ENCODE data around the gene SEMA6A. TPM values are rescaled to one million over a fixed set of nuclear protein-coding genes. Genes with fewer than 3 reads are reported as not detected.

The SEMA6A gene
- total RNA-seq, 4 donors from 2014 or later: 76.7 to 231 (median 117) TPM

- H3K27ac ChIP-seq: no peak overlapping the region
- TF ChIP-seq EP300 (IDR thresholded peaks at IDR 0.05; ENCODE audit: low read depth): no peak
- no peak for TF ChIP-seq POLR2A (IDR thresholded peaks at IDR 0.05)
- TF ChIP-seq POLR2AphosphoS5 (IDR thresholded peaks at IDR 0.05): no peak
- TF ChIP-seq, protein P1, sequence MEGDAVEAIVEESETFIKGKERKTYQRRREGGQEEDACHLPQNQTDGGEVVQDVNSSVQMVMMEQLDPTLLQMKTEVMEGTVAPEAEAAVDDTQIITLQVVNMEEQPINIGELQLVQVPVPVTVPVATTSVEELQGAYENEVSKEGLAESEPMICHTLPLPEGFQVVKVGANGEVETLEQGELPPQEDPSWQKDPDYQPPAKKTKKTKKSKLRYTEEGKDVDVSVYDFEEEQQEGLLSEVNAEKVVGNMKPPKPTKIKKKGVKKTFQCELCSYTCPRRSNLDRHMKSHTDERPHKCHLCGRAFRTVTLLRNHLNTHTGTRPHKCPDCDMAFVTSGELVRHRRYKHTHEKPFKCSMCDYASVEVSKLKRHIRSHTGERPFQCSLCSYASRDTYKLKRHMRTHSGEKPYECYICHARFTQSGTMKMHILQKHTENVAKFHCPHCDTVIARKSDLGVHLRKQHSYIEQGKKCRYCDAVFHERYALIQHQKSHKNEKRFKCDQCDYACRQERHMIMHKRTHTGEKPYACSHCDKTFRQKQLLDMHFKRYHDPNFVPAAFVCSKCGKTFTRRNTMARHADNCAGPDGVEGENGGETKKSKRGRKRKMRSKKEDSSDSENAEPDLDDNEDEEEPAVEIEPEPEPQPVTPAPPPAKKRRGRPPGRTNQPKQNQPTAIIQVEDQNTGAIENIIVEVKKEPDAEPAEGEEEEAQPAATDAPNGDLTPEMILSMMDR (IDR thresholded peaks at IDR 0.05): no peak
- no peak for DNase-seq
- intact Hi-C loops (cut with DNase I; ENCODE audit: low total_unique reads): no loop called here
- no peak overlapping the region for H3K4me3 ChIP-seq
- peaks cover 0 to under 1% (median 0%) of the 10 kb centered on the region in 4 donors for H3K4me1 ChIP-seq
- H3K36me3 ChIP-seq: peaks cover 0 to 5% (median 0%) of the 10 kb centered on the region in 4 donors
- H3K27me3 ChIP-seq: no peaks in the 10 kb centered on the region
- WGBS, 2 donors (ENCODE audit: low coverage in 1 of 2): 80 to 92% methylated on average over 7 to 10 of the region's 10 CpGs
- in situ Hi-C loops (cut with MboI; ENCODE audit: low pct_ligation_motif_present in 1 of 4, low pct_unique_long_range_greater_than_20kb in 1 of 4, low sequenced_read_pairs in 3 of 4): no loop called here
- H3K9me3 ChIP-seq: no peaks in the 10 kb centered on the region
Measured at GRCh38 chr5:116401576-116401975, 173.0 kb downstream of the SEMA6A start.

DNA sequence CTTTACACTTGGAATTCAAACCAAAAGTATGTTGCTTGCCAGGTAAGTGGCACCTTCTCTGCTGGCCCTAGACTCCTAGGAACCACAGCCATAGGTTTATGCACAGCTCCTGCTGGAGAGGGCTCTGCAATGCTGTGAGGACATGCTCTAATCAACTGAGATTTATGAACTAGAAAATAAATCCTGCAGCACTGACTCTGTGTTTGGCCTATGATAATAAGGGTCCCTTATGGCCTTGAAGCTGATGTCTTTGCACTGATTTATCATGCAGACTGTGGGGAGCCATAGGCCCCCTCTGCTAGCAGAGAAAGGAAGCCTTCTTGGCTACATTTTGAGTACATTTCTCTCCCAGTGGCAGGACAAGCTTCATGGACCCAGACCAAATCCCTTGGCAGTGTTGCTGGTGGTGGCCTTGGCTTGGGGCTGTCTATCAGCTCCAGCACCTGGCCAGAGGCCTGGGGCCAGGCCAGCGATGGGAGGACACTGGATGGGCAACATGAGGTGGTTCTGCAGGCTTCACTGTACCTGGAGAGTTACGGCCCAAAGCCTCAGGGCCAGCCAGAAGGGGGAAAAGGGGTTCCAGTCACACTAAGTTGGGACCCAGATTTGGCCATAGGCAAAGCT, 178.0 kb downstream of the SEMA6A start:
- in situ Hi-C loops (cut with MboI; ENCODE audit: low pct_ligation_motif_present in 1 of 4, low pct_unique_long_range_greater_than_20kb in 1 of 4, low sequenced_read_pairs in 3 of 4): no loop called here
- intact Hi-C loops (cut with DNase I; ENCODE audit: low total_unique reads): no loop called here
- H3K36me3 ChIP-seq: peaks cover 0 to 5% (median 0%) of the 10 kb centered on the region in 4 donors
- peak overlapping the region in 3 of 4 donors; percentile 61 to 70 (median 62) for H3K27ac ChIP-seq
- DNase-seq: no peak
- H3K4me3 ChIP-seq: no peak overlapping the region
- H3K4me1 ChIP-seq: peaks cover 0 to 6% (median 2%) of the 10 kb centered on the region in 4 donors
- TF ChIP-seq POLR2A (IDR thresholded peaks at IDR 0.05): no peak
- H3K27me3 ChIP-seq: no peaks in the 10 kb centered on the region
- no peaks in the 10 kb centered on the region for H3K9me3 ChIP-seq
- WGBS, 2 donors (ENCODE audit: low coverage in 1 of 2): 79% methylated on average over 2 of the region's 2 CpGs; no CpG with 5 or more reads in 1 of the 2 donors

DNA sequence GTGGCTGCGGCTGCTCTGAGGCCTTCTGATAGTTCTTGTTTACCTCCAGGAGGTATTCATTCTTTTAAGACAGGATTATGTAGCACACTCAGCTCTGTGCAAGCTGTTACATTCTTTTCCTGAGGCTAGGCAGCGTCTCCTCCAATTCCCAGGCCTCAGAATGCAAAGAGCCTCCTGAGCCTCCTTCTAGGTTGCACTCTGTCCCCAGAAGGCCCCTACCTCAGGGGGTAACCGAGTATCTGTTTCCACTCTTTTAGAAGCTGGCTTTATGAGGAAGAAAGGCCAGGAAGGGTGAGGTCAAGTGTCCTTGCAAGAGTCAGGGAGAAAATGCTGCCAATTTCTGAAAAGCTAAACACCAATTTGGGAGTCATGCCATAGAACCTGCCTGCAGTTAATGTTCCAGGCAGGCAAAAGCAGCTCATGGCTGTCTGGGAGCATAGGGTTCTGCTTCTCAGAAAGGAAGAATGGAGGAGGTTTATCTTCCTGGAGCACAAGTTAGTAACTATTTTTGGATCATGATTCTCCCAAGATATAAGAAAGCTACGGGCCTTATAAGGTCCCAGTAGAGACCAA, 178.9 kb downstream of the SEMA6A start:
- no peaks in the 10 kb centered on the region for H3K27me3 ChIP-seq
- H3K9me3 ChIP-seq: no peaks in the 10 kb centered on the region
- H3K4me1 ChIP-seq: peaks cover 0 to 6% (median 2%) of the 10 kb centered on the region in 4 donors
- H3K4me3 ChIP-seq: no peak overlapping the region
- TF ChIP-seq, protein P1 (IDR thresholded peaks at IDR 0.05): no peak
- TF ChIP-seq POLR2A (IDR thresholded peaks at IDR 0.05) (no peak), EP300 (IDR thresholded peaks at IDR 0.05; ENCODE audit: low read depth) (no peak), POLR2AphosphoS5 (IDR thresholded peaks at IDR 0.05) (no peak)
- in situ Hi-C loops (cut with MboI; ENCODE audit: low pct_ligation_motif_present in 1 of 4, low pct_unique_long_range_greater_than_20kb in 1 of 4, low sequenced_read_pairs in 3 of 4) (no loop called here), intact Hi-C loops (cut with DNase I; ENCODE audit: low total_unique reads) (no loop called here)
- 70 to 72% methylated on average over 3 to 4 of the region's 4 CpGs for WGBS, 2 donors (ENCODE audit: low coverage in 1 of 2)
- no peak for DNase-seq
- peaks cover 0 to 5% (median 0%) of the 10 kb centered on the region in 4 donors for H3K36me3 ChIP-seq
- peak overlapping the region in 3 of 4 donors; percentile 61 to 70 (median 62) for H3K27ac ChIP-seq

GRCh38 chr5:116395226-116395625, 179.4 kb downstream of the SEMA6A start:
- Histone ChIP-seq H3K4me1 (peaks cover 0 to 6% (median 2%) of the 10 kb centered on the region in 4 donors), H3K4me3 (no peak overlapping the region), H3K27ac (peak overlapping the region in 3 of 4 donors; percentile 61 to 70 (median 62)), H3K27me3 (no peaks in the 10 kb centered on the region), H3K9me3 (no peaks in the 10 kb centered on the region), H3K36me3 (peaks cover 0 to 1% (median 0%) of the 10 kb centered on the region in 4 donors)
- no peak for DNase-seq
- in situ Hi-C loops (cut with MboI; ENCODE audit: low pct_ligation_motif_present in 1 of 4, low pct_unique_long_range_greater_than_20kb in 1 of 4, low sequenced_read_pairs in 3 of 4): no loop called here
- no peak for TF ChIP-seq EP300 (IDR thresholded peaks at IDR 0.05; ENCODE audit: low read depth)
- TF ChIP-seq POLR2AphosphoS5 (IDR thresholded peaks at IDR 0.05): no peak
- TF ChIP-seq, protein P1 (IDR thresholded peaks at IDR 0.05): no peak
- intact Hi-C loops (cut with DNase I; ENCODE audit: low total_unique reads): no loop called here
- WGBS, 2 donors (ENCODE audit: low coverage in 1 of 2): 70 to 81% methylated on average over 4 to 9 of the region's 9 CpGs

Data from transverse colon (tissue), 4 donors.